HCT116 (cell line): Measurements from ENCODE around the gene DRD3. TPM values are rescaled to one million over a fixed set of nuclear protein-coding genes. Genes with fewer than 3 reads are reported as not detected.

Experiments
- ATAC-seq: fragments of 200-7000 bp; cut with Tn5 transposase; 2 replicates; pipeline ENCODE4 v1.9.1; 2020; ENCODE audit warnings: mild to moderate bottlenecking, moderate library complexity
- BruUV-seq: library from RNA; stranded (reverse); fragments of 400-500 nt; replicated peaks from 2 replicates; lab custom pipeline; 2021; lab: Mats Ljungman, UMichigan
- CTCF ChIA-PET: fragments of 300-600 bp; sonication (Branson Sonifier 250); formaldehyde crosslinking; loops from one replicate; lab custom pipeline; 2021; ENCODE audit warnings: antibody characterized with exemption; lab: Charles Lee
- POLR2A ChIA-PET: fragments of 300-600, 350-600 bp; sonication (Branson Sonifier 250); formaldehyde crosslinking; loops from one replicate; lab custom pipeline; 2021; ENCODE audit warnings: antibody characterized with exemption; lab: Charles Lee
- RAD21 ChIA-PET, 2 experiments: fragments of 300-600 bp; sonication (Branson Sonifier 250); formaldehyde crosslinking; loops; one replicate each; lab custom pipeline; 2023; ENCODE audit warnings: low total read pairs in 2 of 2; ENCODE audit not compliant: uncharacterized antibody in 2 of 2, unreplicated experiment in 2 of 2, low non-redundant PET in 1 of 2; lab: Charles Lee
- DNase-seq: peaks from one replicate; pipeline ENCODE4 v3.0.0-alpha.2; 2010; ENCODE audit warnings: low read depth, low spot score
- H2AFZ ChIP-seq: fragments of 200-600 bp; shearing (Covaris generic), sonication (generic); 2 replicates; pipeline ENCODE4 v1.6.1; 2017; ENCODE audit warnings: low read depth, mixed run types, mixed read lengths, antibody characterized with exemption, low read length; ENCODE audit not compliant: poor library complexity, severe bottlenecking
- H3K27ac ChIP-seq: 2 replicates; pipeline ENCODE4 v1.5.1; 2012; ENCODE audit warnings: low read depth, low read length
- H3K27me3 ChIP-seq: fragments of 200-600 bp; sonication (generic); 2 replicates; pipeline ENCODE4 v1.6.1; 2016; ENCODE audit warnings: mixed run types, low read length, mixed read lengths; ENCODE audit not compliant: insufficient read depth
- H3K36me3 ChIP-seq, 2 experiments: fragments of 200-500 bp in 1 of 2; fragments of 200-600 bp in 1 of 2; sonication (Bioruptor generic) in 1 of 2; sonication (generic) in 1 of 2; 2 replicates each; pipeline versions ENCODE4 v1.5.1 to v1.6.1; 2014 to 2016; ENCODE audit warnings: low read length in 2 of 2, inconsistent platforms in 1 of 2, mixed read lengths in 1 of 2, mixed run types in 1 of 2; ENCODE audit not compliant: insufficient read depth in 2 of 2, control insufficient read depth in 1 of 2
- H3K4me1 ChIP-seq, 2 experiments: fragments of 200-600 bp in 1 of 2; sonication (generic) in 1 of 2; 2 replicates each; pipeline versions ENCODE4 v1.5.1 to v1.6.1; 2012 to 2017; ENCODE audit warnings: low read length in 2 of 2, inconsistent platforms in 1 of 2, mild to moderate bottlenecking in 1 of 2, mixed read lengths in 1 of 2, mixed run types in 1 of 2, moderate library complexity in 1 of 2; ENCODE audit not compliant: insufficient read depth in 2 of 2, control insufficient read depth in 1 of 2
- H3K4me2 ChIP-seq: fragments of 200-600 bp; sonication (generic); 2 replicates; pipeline ENCODE4 v1.6.1; 2017; ENCODE audit warnings: mixed run types, low read length, mixed read lengths
- H3K4me3 ChIP-seq, 2 experiments: fragments of 200-600 bp in 1 of 2; sonication (generic) in 1 of 2; replicated peaks in 1 of 2; 2 replicates each; pipeline ENCODE4 v1.5.1; 2011 to 2016; ENCODE audit warnings: low read length in 2 of 2, control low read depth in 1 of 2, low read depth in 1 of 2, mild to moderate bottlenecking in 1 of 2, mixed read lengths in 1 of 2, mixed run types in 1 of 2
- H3K79me2 ChIP-seq: fragments of 200-600 bp; sonication (generic); 2 replicates; pipeline ENCODE4 v1.6.1; 2017; ENCODE audit warnings: mild to moderate bottlenecking, mixed run types, low read length, moderate library complexity, mixed read lengths; ENCODE audit not compliant: insufficient read depth
- H3K9ac ChIP-seq: fragments of 200-600 bp; sonication (generic); 2 replicates; pipeline ENCODE4 v1.6.1; 2016; ENCODE audit warnings: low read length, mixed read lengths
- H3K9me2 ChIP-seq: fragments of 200-600 bp; sonication (generic), shearing (Covaris generic); 2 replicates; pipeline ENCODE4 v1.6.1; 2017; ENCODE audit warnings: mixed run types, mild to moderate bottlenecking, moderate library complexity; ENCODE audit not compliant: insufficient read depth
- H3K9me3 ChIP-seq, 2 experiments: fragments of 200-500 bp in 1 of 2; fragments of 200-600 bp in 1 of 2; sonication (Bioruptor generic) in 1 of 2; sonication (generic) in 1 of 2; 2 replicates each; pipeline ENCODE4 v1.6.1; 2014 to 2017; ENCODE audit warnings: low read length in 2 of 2, mixed read lengths in 2 of 2, inconsistent platforms in 1 of 2, low read depth in 1 of 2, mild to moderate bottlenecking in 1 of 2, mixed run types in 1 of 2, moderate library complexity in 1 of 2; ENCODE audit not compliant: control insufficient read depth in 1 of 2, insufficient read depth in 1 of 2
- H4K20me1 ChIP-seq: fragments of 200-600 bp; sonication (generic), shearing (Covaris generic); 2 replicates; pipeline ENCODE4 v1.6.1; 2017; ENCODE audit warnings: mixed run types, mild to moderate bottlenecking, moderate library complexity; ENCODE audit not compliant: insufficient read depth
- ELF1 ChIP-seq: IDR thresholded peaks from 2 replicates; pipeline ENCODE4 v1.6.1; 2012; ENCODE audit warnings: low read depth, borderline replicate concordance
- EZH2phosphoT487 ChIP-seq: fragments of 200-600 bp; IDR thresholded peaks from 2 replicates; pipeline ENCODE4 v1.6.1; 2018; ENCODE audit warnings: antibody characterized with exemption, borderline replicate concordance
- FOSL1 ChIP-seq: IDR thresholded peaks from 2 replicates; pipeline ENCODE4 v1.6.1; 2012; ENCODE audit warnings: low read depth
- JUND ChIP-seq: IDR thresholded peaks from 2 replicates; pipeline ENCODE4 v1.6.1; 2012
- POLR2AphosphoS5 ChIP-seq: IDR thresholded peaks from 2 replicates; pipeline ENCODE4 v1.6.1; 2011; ENCODE audit warnings: mild to moderate bottlenecking, low read depth, low read length, moderate library complexity
- SIN3A ChIP-seq: IDR thresholded peaks from 2 replicates; pipeline ENCODE4 v1.6.1; 2012; ENCODE audit warnings: low read depth
- SP1 ChIP-seq: IDR thresholded peaks from 2 replicates; pipeline ENCODE4 v1.6.1; 2012; ENCODE audit warnings: low read depth
- SRF ChIP-seq: IDR thresholded peaks from 2 replicates; pipeline ENCODE4 v1.6.1; 2012; ENCODE audit warnings: low read depth
- ZBTB33 ChIP-seq: IDR thresholded peaks from 2 replicates; pipeline ENCODE4 v1.6.1; 2011; ENCODE audit warnings: mild to moderate bottlenecking, low read length, moderate library complexity; ENCODE audit not compliant: insufficient replicate concordance; ENCODE audit errors: extremely low read depth
- ZFX ChIP-seq: fragments of 450-650 bp; IDR thresholded peaks from 2 replicates; pipeline ENCODE4 v1.6.1; 2017
- intact Hi-C: fragments of 100-400 bp; cut with micrococcal nuclease; formaldehyde crosslinking; loops from 2 replicates; pipeline ENCODE4 v1.10.0; 2022
- total RNA-seq: library from RNA; stranded (reverse); gene quantifications from one replicate; pipeline ENCODE4 v1.2.1, GENCODE V29; 2021; ENCODE audit not compliant: unreplicated experiment

The DRD3 gene
- total RNA-seq, 1 experiment from 2014 or later: not detected

DNA sequence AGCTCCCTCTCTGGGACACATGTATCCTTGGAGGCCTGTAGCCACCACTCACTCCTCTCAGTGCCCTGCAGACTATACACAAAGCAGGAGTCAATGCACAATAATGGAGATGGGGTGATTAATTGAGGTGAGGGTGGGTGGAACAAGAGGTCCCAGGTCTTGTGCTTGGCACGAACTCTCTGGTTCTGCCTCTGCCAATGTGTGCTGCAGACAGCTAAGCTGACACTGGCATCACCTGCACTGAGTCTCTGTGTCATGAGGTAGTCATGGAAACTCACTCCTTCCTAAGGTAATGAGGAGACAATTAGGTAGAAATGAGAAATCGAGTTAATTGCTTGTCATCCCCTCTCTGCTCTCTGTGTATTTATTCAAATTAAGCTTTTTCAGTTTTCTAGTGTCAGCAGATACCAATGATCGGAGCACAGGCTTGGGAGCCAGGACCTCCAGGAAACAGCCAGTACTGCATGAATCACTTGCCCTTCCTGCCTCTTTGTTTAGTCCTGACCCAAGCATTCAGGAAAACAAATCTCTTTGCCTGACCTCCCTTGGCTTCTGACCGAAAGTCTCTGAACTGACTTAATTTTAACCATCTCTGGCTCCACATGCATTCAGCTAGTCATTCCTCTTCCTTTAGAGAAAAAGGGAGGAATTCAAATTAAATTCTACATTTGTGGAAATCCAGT, 56.7 kb downstream of the DRD3 start:
- ATAC-seq (no peak), DNase-seq (no peak)
- Histone ChIP-seq H3K79me2 (no peaks in the 10 kb centered on the region), H3K4me1 (no peaks in the 10 kb centered on the region), H3K36me3 (no peaks in the 10 kb centered on the region), H3K9me2 (no peaks in the 10 kb centered on the region), H2AFZ (no peak overlapping the region), H4K20me1 (no peaks in the 10 kb centered on the region), H3K27ac (no peak overlapping the region), H3K27me3 (no peaks in the 10 kb centered on the region), H3K4me2 (no peak overlapping the region), H3K9me3 (no peaks in the 10 kb centered on the region), H3K9ac (no peak overlapping the region), H3K4me3 (no peak overlapping the region)
- BruUV-seq: no TSS peak
- ChIA-PET POLR2A (no interaction called here), RAD21 (no interaction called here), CTCF (no interaction called here)
- intact Hi-C loops: no loop called here
- TF ChIP-seq SP1: no peak
- no peak for TF ChIP-seq ZFX
- no peak for TF ChIP-seq EZH2phosphoT487
- TF ChIP-seq SRF: no peak
- TF ChIP-seq FOSL1: no peak
- no peak for TF ChIP-seq POLR2AphosphoS5
- TF ChIP-seq SIN3A: no peak
- no peak for TF ChIP-seq ZBTB33
- TF ChIP-seq JUND: no peak
- no peak for TF ChIP-seq ELF1
